ENCODE results near the gene SH3RF3.

The SH3RF3 gene

DNA sequence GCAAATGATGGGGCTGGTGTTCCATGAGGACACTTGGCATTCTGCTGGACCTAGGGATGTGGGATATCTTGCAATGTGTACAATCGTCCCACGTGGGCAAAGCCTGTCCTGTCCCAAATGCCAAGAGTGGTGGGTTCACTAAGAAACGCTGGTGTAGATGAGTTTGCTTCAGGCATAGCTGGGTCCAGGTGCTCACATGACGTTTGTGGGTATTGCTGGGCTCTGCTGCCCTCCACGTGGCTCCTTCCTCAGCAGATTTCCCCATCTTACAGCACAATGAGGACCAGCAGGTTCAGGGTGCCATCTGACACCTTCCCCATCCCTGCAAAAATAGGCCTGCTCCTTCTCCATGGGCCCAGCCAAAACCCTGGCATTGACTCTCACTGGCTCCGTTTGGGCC, 378.8 kb downstream of the SH3RF3 start:
- no peaks in the 10 kb centered on the region for H3K4me1 ChIP-seq (ENCODE audit: control insufficient read depth, insufficient read depth, low read length)
- no peak overlapping the region for H3K4me2 ChIP-seq (ENCODE audit: low read length)
- H3K4me3 ChIP-seq (ENCODE audit: low read length), result no peak overlapping the region
- H3K27me3 ChIP-seq (ENCODE audit: control insufficient read depth, insufficient read depth, low read length), result no peaks in the 10 kb centered on the region
- no peak overlapping the region for H3K9ac ChIP-seq (ENCODE audit: low read depth, low read length)
- H3K9me3 ChIP-seq (replicated peaks; ENCODE audit: low read length), result no peaks in the 10 kb centered on the region
- H3K36me3 ChIP-seq (ENCODE audit: insufficient read depth, low read length), result peaks cover 10% of the 10 kb centered on the region

- H3K4me1 ChIP-seq (ENCODE audit: control insufficient read depth, insufficient read depth, low read length), result peaks cover 1% of the 10 kb centered on the region
- no peak overlapping the region for H3K4me3 ChIP-seq (ENCODE audit: low read length)
- peaks cover 4% of the 10 kb centered on the region for H3K36me3 ChIP-seq (ENCODE audit: insufficient read depth, low read length)
- H3K9ac ChIP-seq (ENCODE audit: low read depth, low read length), result no peak overlapping the region
- no peaks in the 10 kb centered on the region for H3K9me3 ChIP-seq (replicated peaks; ENCODE audit: low read length)
- no peaks in the 10 kb centered on the region for H3K27me3 ChIP-seq (ENCODE audit: control insufficient read depth, insufficient read depth, low read length)
- no peak overlapping the region for H3K4me2 ChIP-seq (ENCODE audit: low read length)
These were observed 379.6 kb downstream of the SH3RF3 start for GRCh38 chr2:109508556-109508955.

DNA sequence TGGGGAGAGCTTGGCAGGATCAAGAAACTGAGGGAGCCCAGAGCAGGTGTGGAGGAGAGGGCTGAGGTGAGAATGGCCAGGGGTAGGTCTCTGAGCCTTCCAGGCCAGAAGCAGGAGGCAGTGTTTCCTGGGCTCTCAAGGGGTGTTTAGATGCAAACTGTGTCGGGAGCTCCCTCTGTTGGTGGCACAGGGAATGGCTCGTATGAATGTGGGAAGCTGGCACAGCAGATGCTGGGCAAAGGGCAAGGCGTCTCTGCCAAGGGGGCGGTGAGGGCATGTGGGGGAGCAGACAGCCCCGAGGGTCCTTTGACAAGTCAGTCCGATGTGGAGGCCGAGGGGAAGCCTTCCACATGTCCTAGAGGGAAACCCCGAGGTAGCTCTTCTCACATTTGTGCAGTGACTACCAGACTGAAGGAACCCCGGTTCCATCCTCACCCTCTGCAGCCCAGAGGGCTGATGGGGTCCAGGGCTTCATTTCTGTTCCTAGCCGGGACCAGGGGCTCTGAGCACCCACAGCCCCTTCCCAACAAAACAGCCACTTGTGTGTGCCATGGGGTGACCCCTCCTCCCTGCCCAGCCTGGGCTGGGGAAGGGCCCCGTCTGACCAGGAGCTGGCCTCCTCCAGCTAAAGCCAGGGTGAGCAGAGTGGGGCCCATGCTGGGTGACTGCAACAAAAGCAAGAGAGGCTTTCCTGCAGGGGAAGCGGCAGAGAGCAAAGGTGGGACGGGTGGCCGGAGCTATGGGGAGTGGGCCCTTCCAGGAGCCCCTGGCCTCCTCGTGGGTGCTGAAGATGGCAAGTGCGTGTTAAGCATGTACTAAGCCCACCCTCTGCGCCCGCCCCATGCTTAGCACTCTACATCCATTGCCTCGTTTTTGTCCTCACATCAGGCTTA, 381.4 kb downstream of the SH3RF3 start:
- H3K27me3 ChIP-seq (ENCODE audit: control insufficient read depth, insufficient read depth, low read length), result no peaks in the 10 kb centered on the region
- no peaks in the 10 kb centered on the region for H3K9me3 ChIP-seq (replicated peaks; ENCODE audit: low read length)
- no peak overlapping the region for H3K4me2 ChIP-seq (ENCODE audit: low read length)
- no peaks in the 10 kb centered on the region for H3K36me3 ChIP-seq (ENCODE audit: insufficient read depth, low read length)
- H3K4me1 ChIP-seq (ENCODE audit: control insufficient read depth, insufficient read depth, low read length), result peaks cover 13% of the 10 kb centered on the region
- no peak overlapping the region for H3K4me3 ChIP-seq (ENCODE audit: low read length)
- H3K9ac ChIP-seq (ENCODE audit: low read depth, low read length), result no peak overlapping the region

DNA sequence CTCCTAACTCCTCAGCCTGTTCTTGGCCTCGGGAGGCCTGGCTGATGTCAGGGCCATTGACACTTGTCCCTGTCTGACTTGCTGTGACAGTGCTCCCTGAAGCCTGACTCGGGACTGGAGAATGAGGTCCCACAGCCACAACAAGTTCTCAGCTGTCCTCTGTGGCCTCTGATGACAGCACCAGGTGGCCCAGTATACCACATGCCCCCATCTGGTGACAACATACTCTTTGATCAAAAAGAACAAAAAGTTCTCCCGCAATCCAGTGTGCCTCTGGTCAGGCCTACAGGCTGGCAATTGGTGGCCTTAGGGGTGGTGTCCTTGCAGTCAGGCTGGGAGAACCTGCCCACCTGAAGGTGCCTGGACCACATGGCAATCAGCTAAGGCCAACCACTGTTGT, 382.2 kb downstream of the SH3RF3 start:
- Histone ChIP-seq H3K36me3 (ENCODE audit: insufficient read depth, low read length) (no peaks in the 10 kb centered on the region), H3K4me3 (ENCODE audit: low read length) (no peak overlapping the region), H3K9ac (ENCODE audit: low read depth, low read length) (no peak overlapping the region), H3K27me3 (ENCODE audit: control insufficient read depth, insufficient read depth, low read length) (no peaks in the 10 kb centered on the region), H3K9me3 (replicated peaks; ENCODE audit: low read length) (no peaks in the 10 kb centered on the region), H3K4me1 (ENCODE audit: control insufficient read depth, insufficient read depth, low read length) (peaks cover 13% of the 10 kb centered on the region), H3K4me2 (ENCODE audit: low read length) (no peak overlapping the region)

DNA sequence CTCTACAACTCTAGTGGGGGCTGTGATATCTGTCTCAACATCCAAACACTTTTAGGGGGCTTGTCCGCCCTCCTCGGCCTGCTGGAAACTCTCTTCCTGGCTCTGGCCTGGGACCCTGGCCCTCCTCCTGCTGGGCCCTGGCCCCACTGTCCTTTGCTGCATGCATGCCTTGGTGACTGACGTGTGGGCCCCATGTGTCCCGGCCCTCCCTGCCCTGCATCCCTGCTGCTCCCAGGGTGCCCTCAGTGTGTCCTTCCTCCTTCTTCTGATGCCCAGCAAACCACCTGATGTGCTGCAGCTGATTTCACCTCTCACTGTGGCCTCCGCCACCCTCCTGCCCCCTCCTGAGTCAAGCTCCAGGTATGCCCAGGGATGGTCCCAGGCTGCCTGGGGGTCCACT, 383.1 kb downstream of the SH3RF3 start:
- Histone ChIP-seq H3K4me2 (ENCODE audit: low read length) (no peak overlapping the region), H3K4me1 (ENCODE audit: control insufficient read depth, insufficient read depth, low read length) (peaks cover 13% of the 10 kb centered on the region), H3K9ac (ENCODE audit: low read depth, low read length) (no peak overlapping the region), H3K36me3 (ENCODE audit: insufficient read depth, low read length) (no peaks in the 10 kb centered on the region), H3K27me3 (ENCODE audit: control insufficient read depth, insufficient read depth, low read length) (no peaks in the 10 kb centered on the region), H3K4me3 (ENCODE audit: low read length) (no peak overlapping the region), H3K9me3 (replicated peaks; ENCODE audit: low read length) (no peaks in the 10 kb centered on the region)

GRCh38 chr2:109513230-109513629, 384.2 kb downstream of the SH3RF3 start:
- H3K27me3 ChIP-seq (ENCODE audit: control insufficient read depth, insufficient read depth, low read length), result no peaks in the 10 kb centered on the region
- no peaks in the 10 kb centered on the region for H3K36me3 ChIP-seq (ENCODE audit: insufficient read depth, low read length)
- H3K4me1 ChIP-seq (ENCODE audit: control insufficient read depth, insufficient read depth, low read length), result peaks cover 13% of the 10 kb centered on the region

DNA sequence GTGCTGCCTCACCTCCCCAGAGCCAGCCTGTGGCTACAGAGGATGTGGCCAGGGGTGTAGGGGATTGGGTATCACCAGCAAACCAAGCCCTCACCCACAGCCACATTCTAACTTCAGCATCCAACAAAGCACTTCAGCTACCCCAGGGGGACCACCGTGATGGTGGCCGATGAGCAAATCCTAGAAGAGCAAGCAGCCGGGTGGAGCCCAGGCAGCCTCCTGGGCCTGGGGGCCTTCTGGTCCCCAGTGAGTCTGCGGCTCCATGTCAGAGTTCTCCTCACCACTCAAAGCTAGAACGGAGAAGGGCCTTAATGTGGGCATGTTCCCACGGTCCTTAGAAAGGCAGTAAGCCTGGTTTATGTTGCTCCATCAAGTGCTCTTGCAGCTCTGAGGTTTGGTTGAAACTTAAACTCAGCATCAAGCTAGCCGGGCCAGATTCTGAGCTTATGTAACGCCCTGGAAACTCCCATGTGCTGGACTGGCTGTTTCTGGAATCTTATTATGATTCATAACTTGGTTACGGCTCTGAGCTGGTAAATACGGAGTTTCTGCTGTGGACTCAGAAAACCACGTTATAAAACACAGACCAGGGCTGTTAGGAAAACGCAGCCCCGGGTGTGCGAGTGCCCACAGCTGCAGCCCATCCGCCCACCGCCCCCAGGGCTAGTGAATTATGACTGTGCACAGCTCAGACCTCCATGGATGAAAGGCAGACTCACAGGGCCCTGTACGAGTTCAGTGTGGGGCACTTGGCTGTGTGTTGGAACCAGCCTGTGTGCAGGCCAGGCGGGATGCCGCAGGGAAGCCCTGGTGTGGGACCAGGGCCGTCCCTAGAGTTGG, 385.0 kb downstream of the SH3RF3 start:
- peak overlapping the region; percentile 43 for H3K9ac ChIP-seq (ENCODE audit: low read depth, low read length)
- no peaks in the 10 kb centered on the region for H3K9me3 ChIP-seq (replicated peaks; ENCODE audit: low read length)
- peak overlapping the region; percentile 68 for H3K4me2 ChIP-seq (ENCODE audit: low read length)
- peaks cover 13% of the 10 kb centered on the region for H3K4me1 ChIP-seq (ENCODE audit: control insufficient read depth, insufficient read depth, low read length)
- peak overlapping the region; percentile 26 for H3K4me3 ChIP-seq (ENCODE audit: low read length)
- no peaks in the 10 kb centered on the region for H3K27me3 ChIP-seq (ENCODE audit: control insufficient read depth, insufficient read depth, low read length)
- H3K36me3 ChIP-seq (ENCODE audit: insufficient read depth, low read length), result no peaks in the 10 kb centered on the region

More at GRCh38 chr2:109513230-109513629, 384.2 kb downstream of the SH3RF3 start:
- Histone ChIP-seq H3K4me2 (ENCODE audit: low read length) (no peak overlapping the region), H3K4me3 (ENCODE audit: low read length) (no peak overlapping the region), H3K9ac (ENCODE audit: low read depth, low read length) (no peak overlapping the region), H3K9me3 (replicated peaks; ENCODE audit: low read length) (no peaks in the 10 kb centered on the region)

DNA sequence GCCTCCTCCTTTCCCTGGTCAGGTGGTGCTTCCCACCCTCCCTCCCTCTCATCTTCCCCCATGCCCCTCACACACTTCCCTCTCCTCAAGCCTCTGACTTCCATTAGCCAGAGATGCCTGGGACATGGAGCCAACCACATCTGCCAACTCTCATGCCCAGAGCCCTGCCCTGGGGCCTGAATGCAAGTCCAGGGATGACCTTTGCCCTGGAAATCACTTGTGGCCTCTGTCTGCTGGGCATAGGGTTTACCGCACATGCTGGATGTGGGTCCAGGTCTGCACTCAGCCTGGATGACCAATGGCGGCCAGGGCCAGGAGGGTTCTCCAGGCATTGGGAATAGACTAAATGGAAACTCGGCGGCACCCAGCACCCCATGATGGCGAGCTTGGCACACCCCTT, 385.9 kb downstream of the SH3RF3 start:
- H3K4me1 ChIP-seq (ENCODE audit: control insufficient read depth, insufficient read depth, low read length), result peaks cover 13% of the 10 kb centered on the region
- no peaks in the 10 kb centered on the region for H3K36me3 ChIP-seq (ENCODE audit: insufficient read depth, low read length)
- H3K27me3 ChIP-seq (ENCODE audit: control insufficient read depth, insufficient read depth, low read length), result no peaks in the 10 kb centered on the region
- no peaks in the 10 kb centered on the region for H3K9me3 ChIP-seq (replicated peaks; ENCODE audit: low read length)
- no peak overlapping the region for H3K4me2 ChIP-seq (ENCODE audit: low read length)
- no peak overlapping the region for H3K9ac ChIP-seq (ENCODE audit: low read depth, low read length)
- H3K4me3 ChIP-seq (ENCODE audit: low read length), result no peak overlapping the region

- Histone ChIP-seq H3K4me1 (ENCODE audit: control insufficient read depth, insufficient read depth, low read length) (peaks cover 16% of the 10 kb centered on the region), H3K36me3 (ENCODE audit: insufficient read depth, low read length) (no peaks in the 10 kb centered on the region), H3K9me3 (replicated peaks; ENCODE audit: low read length) (no peaks in the 10 kb centered on the region), H3K4me2 (ENCODE audit: low read length) (no peak overlapping the region), H3K9ac (ENCODE audit: low read depth, low read length) (no peak overlapping the region), H3K27me3 (ENCODE audit: control insufficient read depth, insufficient read depth, low read length) (peaks cover 4% of the 10 kb centered on the region), H3K4me3 (ENCODE audit: low read length) (no peak overlapping the region)
These were observed 387.6 kb downstream of the SH3RF3 start for GRCh38 chr2:109516445-109517117.

DNA sequence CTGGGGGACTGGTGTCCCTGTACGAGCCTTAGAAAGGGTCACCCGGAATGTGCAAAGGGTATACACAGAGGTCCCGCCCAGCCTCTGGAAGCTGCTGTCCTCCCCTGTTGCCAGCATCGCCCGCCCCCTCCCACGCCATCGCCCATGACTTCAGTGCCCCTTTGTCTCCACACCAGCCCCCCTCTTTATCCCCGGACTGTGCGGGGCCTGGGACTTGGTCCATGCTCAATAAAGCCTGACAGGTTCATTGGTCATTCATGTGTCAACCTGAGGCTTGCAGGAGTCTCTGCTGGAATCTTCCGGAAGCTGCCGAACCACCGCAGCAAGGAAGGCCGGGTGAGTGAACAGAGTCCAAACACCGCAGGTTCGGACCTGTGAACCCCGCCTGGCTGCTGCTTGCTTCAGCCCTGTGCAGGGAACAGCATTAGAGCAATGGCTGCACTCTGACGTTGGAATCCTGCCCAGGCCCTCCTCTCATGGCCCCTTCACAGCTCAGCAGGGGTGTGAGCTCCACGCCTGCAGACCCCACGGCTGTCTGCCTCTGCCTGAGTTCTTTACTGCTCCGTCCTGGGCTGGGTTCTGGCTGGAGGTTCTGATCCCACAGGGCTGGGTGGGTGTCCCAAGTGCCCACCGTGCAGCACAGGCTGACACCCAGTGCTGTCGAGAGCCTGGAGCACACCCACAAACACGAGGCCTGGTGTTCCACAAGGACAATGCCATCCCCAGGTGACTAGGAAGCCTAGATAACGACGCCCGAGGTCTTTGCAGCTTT, 388.3 kb downstream of the SH3RF3 start:
- Histone ChIP-seq H3K9me3 (replicated peaks; ENCODE audit: low read length) (no peaks in the 10 kb centered on the region), H3K4me3 (ENCODE audit: low read length) (no peak overlapping the region), H3K4me2 (ENCODE audit: low read length) (no peak overlapping the region), H3K36me3 (ENCODE audit: insufficient read depth, low read length) (no peaks in the 10 kb centered on the region), H3K9ac (ENCODE audit: low read depth, low read length) (no peak overlapping the region), H3K4me1 (ENCODE audit: control insufficient read depth, insufficient read depth, low read length) (peaks cover 16% of the 10 kb centered on the region), H3K27me3 (ENCODE audit: control insufficient read depth, insufficient read depth, low read length) (peaks cover 6% of the 10 kb centered on the region)

- no peak overlapping the region for H3K4me2 ChIP-seq (ENCODE audit: low read length)
- H3K9me3 ChIP-seq (replicated peaks; ENCODE audit: low read length), result no peaks in the 10 kb centered on the region
- no peak overlapping the region for H3K9ac ChIP-seq (ENCODE audit: low read depth, low read length)
- peaks cover 21% of the 10 kb centered on the region for H3K27me3 ChIP-seq (ENCODE audit: control insufficient read depth, insufficient read depth, low read length)
- no peak overlapping the region for H3K4me3 ChIP-seq (ENCODE audit: low read length)
- H3K36me3 ChIP-seq (ENCODE audit: insufficient read depth, low read length), result no peaks in the 10 kb centered on the region
- peaks cover 6% of the 10 kb centered on the region for H3K4me1 ChIP-seq (ENCODE audit: control insufficient read depth, insufficient read depth, low read length)
These were observed 390.5 kb downstream of the SH3RF3 start for GRCh38 chr2:109519513-109519912.

All from skeletal muscle satellite cell (primary cell).